Thymus (tissue), 11 donors: Measurements from ENCODE around the gene HMGN1. TPM values are rescaled to one million over a fixed set of nuclear protein-coding genes. Genes with fewer than 3 reads are reported as not detected.

Experiments
- DNase-seq, 9 donors: peaks; one replicate each; pipeline ENCODE4 v3.0.0-alpha.2; 2013; ENCODE audit warnings: low spot score in 9 of 9, low read depth in 6 of 9, missing footprints in 1 of 9
- H3K27ac ChIP-seq, 2 donors: one replicate each; pipeline ENCODE4 v1.5.1; 2013; ENCODE audit warnings: control low read depth in 1 of 2, low read depth in 1 of 2, low read length in 1 of 2, mild to moderate bottlenecking in 1 of 2, moderate library complexity in 1 of 2
- H3K27me3 ChIP-seq, 2 donors: one replicate each; pipeline ENCODE4 v1.5.1; 2013; ENCODE audit warnings: low read length in 1 of 2; ENCODE audit not compliant: control insufficient read depth in 2 of 2, insufficient read depth in 1 of 2
- H3K36me3 ChIP-seq, 2 donors: one replicate each; pipeline ENCODE4 v1.5.1; 2013; ENCODE audit warnings: low read length in 1 of 2, mild to moderate bottlenecking in 1 of 2, moderate library complexity in 1 of 2; ENCODE audit not compliant: control insufficient read depth in 2 of 2, insufficient read depth in 2 of 2
- H3K4me1 ChIP-seq, 2 donors: one replicate each; pipeline ENCODE4 v1.5.1; 2013; ENCODE audit warnings: low read length in 2 of 2; ENCODE audit not compliant: control insufficient read depth in 2 of 2, insufficient read depth in 2 of 2
- H3K4me3 ChIP-seq, 2 donors: one replicate each; pipeline ENCODE4 v1.5.1; 2013; ENCODE audit warnings: low read length in 2 of 2, control low read depth in 1 of 2, mild to moderate bottlenecking in 1 of 2
- H3K9me3 ChIP-seq, 2 donors: one replicate each; pipeline ENCODE4 v1.5.1; 2013; ENCODE audit warnings: low read length in 1 of 2, mild to moderate bottlenecking in 1 of 2; ENCODE audit not compliant: control insufficient read depth in 2 of 2, insufficient read depth in 1 of 2
- WGBS: extraction: QIAGEN DNeasy Blood & Tissue Kit; methylation state at CpG from one replicate; pipeline ENCODE4 v1.1.7; 2013; 5-methylcytosine and 5-hydroxymethylcytosine counted together
- polyA plus RNA-seq: library from polyadenylated mRNA; stranded (reverse); fragments of 200-250 nt; gene quantifications from one replicate; pipeline ENCODE4 v1.2.3, GENCODE V29; 2013
- total RNA-seq: library from RNA; stranded (reverse); fragments of 120-200 nt; gene quantifications from one replicate; pipeline ENCODE4 v1.2.4, GENCODE V29; 2013
- donor health status: healthy.

Gene HMGN1
- total and polyA plus RNA-seq, 2 donors = 382 to 457 TPM

- H3K36me3 ChIP-seq = peaks cover 20 to 47% of the 10 kb centered on the region in 2 donors
- no peak overlapping the region for H3K4me3 ChIP-seq
- no peak for DNase-seq
- H3K27ac ChIP-seq = no peak overlapping the region
- no peaks in the 10 kb centered on the region for H3K27me3 ChIP-seq
- H3K9me3 ChIP-seq = no peaks in the 10 kb centered on the region
- peaks cover 10 to 15% of the 10 kb centered on the region in 2 donors for H3K4me1 ChIP-seq
- 97% methylated on average over 6 of the region's 6 CpGs for WGBS
Measured at GRCh38 chr21:39345440-39345839, 3.4 kb downstream of the HMGN1 start.

DNA sequence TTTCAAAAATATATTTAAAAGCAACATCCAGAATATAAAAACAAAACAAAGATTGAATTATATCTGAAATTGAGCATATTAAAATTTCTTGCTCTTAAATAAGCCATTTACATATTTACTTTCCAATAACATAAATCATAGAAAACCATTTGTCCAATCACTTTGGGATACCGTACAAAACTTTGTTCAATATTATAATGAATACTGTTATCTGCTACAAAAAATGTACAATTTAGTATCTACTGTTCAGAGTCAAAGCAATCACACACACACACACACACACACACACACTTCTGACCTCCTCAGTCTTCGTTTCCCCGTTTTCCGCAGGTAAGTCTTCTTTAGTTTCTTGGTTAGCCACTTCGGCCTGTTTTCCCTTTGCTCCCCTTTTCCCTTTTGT lies 4.0 kb downstream of the HMGN1 start:
- DNase-seq = no peak
- whole genome bisulfite sequencing = 98% methylated on average over 5 of the region's 5 CpGs
- peaks cover 20 to 47% of the 10 kb centered on the region in 2 donors for H3K36me3 ChIP-seq

DNA sequence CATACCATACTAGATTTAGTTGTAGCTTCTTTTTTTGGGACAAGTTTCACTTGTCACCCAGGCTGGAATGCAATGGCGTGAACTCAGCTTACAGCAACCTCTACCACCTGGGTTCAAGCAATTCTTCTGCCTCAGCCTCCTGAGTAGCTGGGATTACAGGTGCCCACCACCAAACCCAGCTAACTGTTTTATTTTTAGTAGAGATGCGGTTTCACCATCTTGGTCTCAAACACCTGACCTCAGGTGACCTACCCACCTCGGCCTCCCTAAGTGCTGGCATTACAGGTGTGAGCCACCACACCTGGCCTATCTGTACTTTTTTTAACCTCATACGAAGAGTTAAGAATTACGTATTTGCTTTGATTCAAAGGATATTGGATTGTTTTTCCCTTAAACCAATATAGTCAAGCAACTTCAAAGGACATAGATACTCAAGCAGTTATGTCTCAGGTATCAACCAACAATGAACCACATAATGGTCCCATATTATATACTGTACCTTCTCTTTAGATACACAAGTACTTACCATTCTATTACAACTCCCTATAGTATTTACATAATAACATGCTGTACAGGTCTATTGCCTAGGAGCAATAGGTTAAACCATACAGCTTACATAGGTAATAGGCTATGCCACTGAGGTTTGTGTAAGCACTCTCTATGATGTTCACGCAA lies 7.5 kb downstream of the HMGN1 start:
- Histone ChIP-seq H3K36me3 (peaks cover 20 to 36% of the 10 kb centered on the region in 2 donors), H3K9me3 (no peaks in the 10 kb centered on the region), H3K27ac (no peak overlapping the region), H3K4me1 (peaks cover 2 to 4% of the 10 kb centered on the region in 2 donors), H3K27me3 (no peaks in the 10 kb centered on the region), H3K4me3 (no peak overlapping the region)
- WGBS = 98% methylated on average over 6 of the region's 6 CpGs
- no peak for DNase-seq

More for the DNA sequence above, 4.0 kb downstream of the HMGN1 start:
- H3K4me3 ChIP-seq = no peak overlapping the region
- no peaks in the 10 kb centered on the region for H3K27me3 ChIP-seq
- no peaks in the 10 kb centered on the region for H3K9me3 ChIP-seq
- peaks cover 8 to 9% of the 10 kb centered on the region in 2 donors for H3K4me1 ChIP-seq
- H3K27ac ChIP-seq = no peak overlapping the region

DNA sequence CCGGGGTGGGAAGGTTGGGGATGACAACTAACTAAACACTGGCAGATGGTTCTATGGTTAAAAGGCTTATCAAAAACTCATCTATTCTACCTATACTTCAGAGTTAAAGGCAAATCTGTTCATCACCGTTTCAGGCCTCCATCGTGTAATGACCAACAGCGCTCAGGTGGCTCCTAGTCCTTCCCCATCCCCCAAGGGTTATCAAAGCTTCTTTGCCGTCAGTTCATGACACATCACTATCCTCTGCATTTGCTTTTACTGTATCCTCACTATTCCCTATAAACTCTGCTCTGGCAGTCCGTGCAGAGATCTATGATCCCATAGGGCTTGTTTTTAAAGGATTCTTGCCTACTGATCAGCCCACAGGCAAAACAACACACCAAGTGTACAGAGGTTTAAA lies 8.2 kb downstream of the HMGN1 start:
- H3K27me3 ChIP-seq = no peaks in the 10 kb centered on the region
- WGBS = 96% methylated on average over 6 of the region's 6 CpGs
- no peak for DNase-seq
- H3K4me1 ChIP-seq = peaks cover 2 to 3% of the 10 kb centered on the region in 2 donors
- H3K36me3 ChIP-seq = peaks cover 20 to 35% of the 10 kb centered on the region in 2 donors
- no peaks in the 10 kb centered on the region for H3K9me3 ChIP-seq
- H3K4me3 ChIP-seq = no peak overlapping the region
- no peak overlapping the region for H3K27ac ChIP-seq

GRCh38 chr21:39339231-39339630 lies 9.7 kb downstream of the HMGN1 start:
- H3K27me3 ChIP-seq = no peaks in the 10 kb centered on the region
- no peaks in the 10 kb centered on the region for H3K9me3 ChIP-seq
- H3K4me3 ChIP-seq = no peak overlapping the region
- H3K36me3 ChIP-seq = peaks cover 20 to 25% of the 10 kb centered on the region in 2 donors
- no peak for DNase-seq
- no peak overlapping the region for H3K27ac ChIP-seq
- 96% methylated on average over 2 of the region's 2 CpGs for WGBS
- no peaks in the 10 kb centered on the region for H3K4me1 ChIP-seq

DNA sequence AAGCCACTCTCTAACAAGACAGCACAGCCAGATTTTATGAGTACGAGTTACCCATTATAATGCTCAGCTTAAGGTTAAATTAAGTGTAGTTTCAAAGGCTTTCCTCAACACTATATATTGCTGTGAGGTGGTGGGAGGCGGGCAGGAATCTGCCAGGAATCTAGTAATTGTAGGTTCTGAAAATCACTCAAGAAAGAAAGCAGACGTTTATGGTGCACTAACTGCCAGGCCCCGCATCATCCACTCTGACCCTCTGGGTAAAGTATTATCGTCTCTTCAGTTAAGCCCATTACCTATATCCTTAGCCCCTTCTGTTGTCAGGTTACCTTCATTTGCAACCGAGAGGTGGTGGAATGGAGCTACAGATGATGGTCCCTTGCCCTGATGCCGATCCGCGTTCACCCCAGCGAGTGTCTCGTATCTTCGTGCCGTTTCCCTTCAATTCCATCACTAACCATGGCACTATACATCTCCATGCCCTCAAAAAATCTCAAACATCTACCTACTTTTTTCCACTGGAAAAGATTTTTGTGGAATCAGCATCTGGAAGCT lies 12.4 kb downstream of the HMGN1 start:
- 94% methylated on average over 13 of the region's 13 CpGs for WGBS
- H3K27me3 ChIP-seq = no peaks in the 10 kb centered on the region

GRCh38 chr21:39334611-39335010 lies 14.3 kb downstream of the HMGN1 start:
- Histone ChIP-seq H3K4me3 (no peak overlapping the region), H3K4me1 (no peaks in the 10 kb centered on the region), H3K9me3 (no peaks in the 10 kb centered on the region), H3K27ac (no peak overlapping the region), H3K36me3 (no peaks in the 10 kb centered on the region), H3K27me3 (no peaks in the 10 kb centered on the region)
- DNase-seq = no peak
- 97% methylated on average over 4 of the region's 4 CpGs for whole genome bisulfite sequencing

More for the DNA sequence above, 12.4 kb downstream of the HMGN1 start:
- no peaks in the 10 kb centered on the region for H3K4me1 ChIP-seq
- H3K9me3 ChIP-seq = no peaks in the 10 kb centered on the region
- no peak overlapping the region for H3K4me3 ChIP-seq
- no peak overlapping the region for H3K27ac ChIP-seq
- DNase-seq = no peak
- H3K36me3 ChIP-seq = peaks cover 7 to 9% of the 10 kb centered on the region in 2 donors

GRCh38 chr21:39332175-39332574 lies 16.7 kb downstream of the HMGN1 start:
- Histone ChIP-seq H3K27ac (no peak overlapping the region), H3K4me3 (no peak overlapping the region), H3K27me3 (no peaks in the 10 kb centered on the region), H3K36me3 (no peaks in the 10 kb centered on the region), H3K9me3 (no peaks in the 10 kb centered on the region), H3K4me1 (no peaks in the 10 kb centered on the region)
- DNase-seq = no peak
- 97% methylated on average over 8 of the region's 8 CpGs for WGBS

GRCh38 chr21:39330001-39330400 lies 18.9 kb downstream of the HMGN1 start:
- 98% methylated on average over 6 of the region's 6 CpGs for WGBS

More at GRCh38 chr21:39330001-39330400, 18.9 kb downstream of the HMGN1 start:
- no peaks in the 10 kb centered on the region for H3K9me3 ChIP-seq
- no peaks in the 10 kb centered on the region for H3K4me1 ChIP-seq
- H3K4me3 ChIP-seq = no peak overlapping the region
- H3K36me3 ChIP-seq = no peaks in the 10 kb centered on the region
- DNase-seq = no peak
- H3K27me3 ChIP-seq = no peaks in the 10 kb centered on the region
- H3K27ac ChIP-seq = no peak overlapping the region
